Inflammatory macrophage treated with lipopolysaccharide for 4 hours (primary cell): Measurements from ENCODE around the gene FRMPD2.
"Not testable (repeated sequence)": the region's sequence is repeated elsewhere in the genome, so short reads cannot be mapped to it uniquely, and the experiment has no call there.

ENCODE experiments used
- DNase-seq: peaks from one replicate; pipeline ENCODE4 v3.0.0-alpha.2; 2020

The FRMPD2 gene

DNA sequence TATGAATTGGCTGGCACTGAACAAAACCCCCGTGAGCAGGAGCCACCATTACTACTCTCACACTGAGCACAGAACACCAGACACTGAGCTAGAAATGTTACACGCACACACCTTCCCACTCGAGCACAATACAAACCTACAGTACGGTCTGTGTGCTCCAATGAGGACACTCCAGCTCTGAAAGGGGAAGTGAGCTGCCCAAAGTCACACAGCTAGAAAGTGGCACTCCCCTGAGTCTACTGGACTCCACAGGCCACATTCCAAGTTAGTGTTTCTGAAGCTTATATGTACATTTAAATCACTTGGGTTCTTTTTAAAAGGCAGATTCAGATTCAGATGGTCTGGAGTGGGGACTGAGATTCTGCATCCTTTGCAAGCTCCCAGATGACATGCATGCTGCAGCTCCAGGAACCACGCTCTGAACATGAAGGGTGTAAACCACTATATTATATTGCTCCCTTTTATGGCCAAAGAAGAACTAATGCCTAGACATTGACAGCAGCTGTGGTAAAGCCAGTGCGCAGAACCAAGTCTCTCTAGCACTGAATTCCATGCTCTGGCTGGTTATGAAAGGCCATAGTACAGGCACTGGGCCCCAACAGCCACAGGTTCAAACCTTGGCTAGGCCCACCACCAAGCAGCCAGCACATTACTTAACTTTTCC lies 77.1 kb downstream of the FRMPD2 start:
- DNase-seq: no peak

DNA sequence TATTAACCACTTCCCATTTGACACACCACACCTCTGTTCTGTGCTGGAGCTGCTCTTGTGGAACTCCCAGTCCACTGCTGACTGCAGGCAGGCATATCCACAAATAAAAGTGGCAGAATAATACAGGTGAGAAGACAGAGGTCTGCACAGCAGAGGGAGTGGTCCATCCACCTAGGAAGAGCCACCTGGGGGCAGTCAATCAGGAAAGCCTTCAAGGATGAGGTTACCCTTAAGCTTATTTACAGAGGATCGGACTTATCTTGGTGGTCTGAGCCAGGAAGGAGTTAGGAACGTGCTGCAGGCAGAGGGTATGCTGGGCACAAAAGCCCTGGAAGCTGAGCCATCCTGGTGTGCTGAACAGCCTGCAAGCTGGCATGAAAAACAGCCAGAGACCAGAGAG lies 78.7 kb downstream of the FRMPD2 start:
- no peak for DNase-seq

DNA sequence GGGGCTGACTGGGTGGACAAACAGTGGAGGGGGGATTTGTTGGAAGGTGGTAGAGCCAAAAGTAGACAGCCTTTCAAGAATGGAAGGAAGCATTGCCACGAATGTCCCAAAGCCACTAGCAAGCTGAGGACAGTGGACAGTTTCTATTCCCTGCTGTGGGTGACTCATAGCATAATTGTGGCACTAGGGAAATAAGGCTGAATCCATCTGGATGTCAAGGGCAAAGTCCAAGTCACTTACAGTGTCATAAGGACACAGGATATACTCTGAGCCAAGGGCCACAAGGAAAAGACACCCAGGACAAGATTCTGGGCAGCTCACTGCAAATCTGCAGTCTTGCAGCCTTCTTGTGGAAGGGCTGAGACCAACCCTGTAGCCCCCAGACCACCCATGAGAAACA lies 79.7 kb downstream of the FRMPD2 start:
- no peak for DNase-seq

GRCh38 chr10:48193556-48193955 lies 80.9 kb downstream of the FRMPD2 start:
- no peak for DNase-seq

DNA sequence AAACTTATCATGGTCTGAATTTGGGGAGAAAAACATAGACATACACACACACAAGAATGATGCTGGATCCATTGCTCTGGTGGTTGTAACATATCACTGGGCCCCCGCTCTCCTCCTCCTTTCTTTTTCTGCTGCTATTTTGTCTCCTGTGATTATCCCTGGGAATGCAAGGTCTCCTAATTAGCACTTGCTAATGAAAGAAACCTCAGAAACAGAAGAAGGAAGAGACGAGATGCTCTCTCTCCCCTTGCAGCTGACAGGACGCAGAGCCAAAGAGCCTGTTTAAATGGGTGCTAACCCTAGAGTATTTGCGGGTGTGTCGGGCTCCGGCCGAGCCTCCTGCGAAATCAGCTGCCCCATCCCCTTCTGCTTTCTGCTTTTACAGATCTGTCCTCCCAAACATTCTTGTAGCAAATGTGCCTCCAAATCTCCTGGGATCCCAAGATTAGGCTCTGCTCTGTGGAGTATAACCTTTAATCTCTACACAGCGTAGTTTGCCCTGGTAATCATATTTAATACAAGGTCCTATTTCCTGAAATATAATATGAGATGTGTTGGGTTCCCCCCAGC lies 81.5 kb downstream of the FRMPD2 start:
- no peak for DNase-seq

DNA sequence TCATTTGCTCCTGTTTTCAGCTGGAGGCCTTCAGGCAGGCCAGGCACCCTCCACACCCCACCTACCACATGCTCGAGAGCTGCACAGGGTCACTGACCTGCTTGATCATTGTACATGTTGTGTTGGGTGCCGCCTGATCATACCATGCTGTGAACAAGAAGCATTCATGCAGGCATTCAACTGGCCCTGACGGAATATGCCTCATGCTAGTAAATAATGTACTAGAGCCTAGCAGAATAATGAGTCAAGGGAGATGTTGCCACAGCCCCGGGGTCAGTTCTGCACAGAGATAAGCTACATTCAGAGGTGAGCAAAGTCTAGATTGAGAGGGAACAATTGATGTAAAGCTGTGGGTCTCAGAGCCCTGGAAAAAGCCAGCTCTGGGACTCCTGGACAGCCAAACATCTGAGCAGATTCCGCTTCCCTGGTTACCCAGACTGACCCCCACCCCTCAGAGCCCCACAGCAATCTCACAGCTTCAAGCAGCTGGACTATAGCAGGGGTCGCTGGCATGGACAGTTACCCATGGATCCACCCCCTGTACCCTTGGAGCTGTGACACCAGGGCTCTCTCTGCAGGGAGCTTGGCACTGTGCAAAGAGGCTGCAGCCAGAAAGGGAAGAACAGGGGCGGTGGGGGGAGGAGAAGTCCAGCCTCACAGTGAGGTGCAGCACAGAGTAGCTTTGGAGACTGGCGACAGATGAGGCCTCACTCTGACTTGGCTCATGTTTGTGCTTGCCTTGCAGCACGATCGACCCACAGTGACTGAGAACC lies 86.6 kb downstream of the FRMPD2 start:
- DNase-seq: no peak

DNA sequence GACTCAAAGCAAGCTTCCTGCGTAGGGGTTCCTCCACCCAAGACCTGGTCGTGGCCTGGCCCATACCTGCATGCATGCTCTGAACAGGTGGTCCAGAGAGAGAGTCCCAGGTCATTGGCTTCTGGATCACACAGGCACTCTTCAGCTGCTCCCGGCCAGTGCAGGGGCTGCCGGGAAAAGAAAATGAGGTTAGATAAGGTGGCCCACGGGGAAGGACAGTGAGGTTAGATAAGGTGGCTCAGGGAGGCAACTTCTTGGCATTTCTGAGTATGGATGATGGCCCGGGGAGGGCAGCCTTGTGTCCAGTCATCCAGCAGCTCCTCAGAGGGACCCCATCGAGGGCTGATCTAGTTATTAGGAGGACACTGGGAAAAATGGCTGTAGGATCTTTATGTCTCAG lies 87.4 kb downstream of the FRMPD2 start:
- DNase-seq: no peak

GRCh38 chr10:48186264-48186804 lies 88.2 kb downstream of the FRMPD2 start:
- DNase-seq: peak; percentile 3

DNA sequence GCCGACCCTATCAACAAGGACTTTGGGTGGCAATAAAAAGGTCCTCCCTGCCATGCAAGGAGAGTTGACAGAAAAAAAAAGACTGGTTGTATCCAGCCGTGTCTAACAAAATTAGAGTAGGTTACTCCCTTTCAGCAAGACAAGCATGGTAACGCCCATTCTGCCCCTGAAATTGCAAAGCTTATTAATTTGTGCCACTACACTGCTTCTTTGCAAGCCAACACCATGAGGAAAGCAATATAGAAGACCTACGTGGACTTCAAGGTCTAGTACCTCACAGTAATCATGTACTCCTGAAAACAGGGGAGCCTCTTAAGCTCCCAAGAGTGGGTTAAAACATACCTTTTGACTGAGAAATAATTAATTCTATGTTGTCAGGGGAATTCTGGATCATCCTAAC lies 90.3 kb downstream of the FRMPD2 start:
- no peak for DNase-seq

- not testable (repeated sequence) for DNase-seq
Measured at GRCh38 chr10:48172715-48173114, 101.8 kb downstream of the FRMPD2 start.

- DNase-seq: not testable (repeated sequence)
Measured at GRCh38 chr10:48160670-48161069, 113.8 kb downstream of the FRMPD2 start.

DNA sequence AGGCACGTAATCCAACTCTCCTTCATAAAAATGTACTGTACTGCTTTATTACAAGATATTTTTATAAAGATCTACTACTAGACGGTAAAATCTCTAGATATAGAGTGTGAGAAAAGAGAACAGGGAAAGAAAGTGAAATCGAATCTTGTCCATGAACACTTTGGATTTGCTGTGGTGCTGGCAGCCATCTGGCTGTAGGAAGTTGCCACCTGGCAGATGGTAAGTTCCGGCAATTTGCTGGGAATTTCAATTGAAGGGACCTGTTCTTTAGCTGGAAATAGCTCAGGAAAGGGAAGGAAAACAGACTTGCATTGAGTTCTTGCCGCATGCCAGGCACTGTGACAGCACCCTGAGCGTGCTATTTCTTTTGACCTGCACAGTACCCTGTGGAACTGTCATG lies 114.3 kb downstream of the FRMPD2 start:
- not testable (repeated sequence) for DNase-seq

GRCh38 chr10:48154211-48155140 lies 120.0 kb downstream of the FRMPD2 start:
- peak; percentile 38 for DNase-seq

DNA sequence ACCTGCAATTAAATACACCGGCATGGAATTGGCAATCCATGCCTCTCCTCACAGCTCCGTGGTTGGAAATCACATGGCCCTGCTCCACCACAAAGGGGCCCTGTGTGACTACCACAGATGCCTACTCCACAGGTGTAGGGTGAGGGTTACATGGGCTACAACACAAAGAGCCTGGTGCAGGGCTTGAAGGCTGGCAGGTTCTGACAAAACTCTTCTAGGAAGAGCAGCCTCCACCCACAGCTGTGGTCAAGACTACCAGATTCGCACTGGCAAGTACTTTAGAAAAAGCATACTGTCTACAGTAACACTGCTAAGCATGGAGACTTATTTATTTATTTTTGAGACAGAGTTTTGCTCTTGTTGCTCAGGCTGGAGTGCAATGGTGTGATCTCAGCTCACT lies 126.9 kb downstream of the FRMPD2 start:
- DNase-seq: not testable (repeated sequence)

- not testable (repeated sequence) for DNase-seq
Measured at GRCh38 chr10:48143721-48144642, 130.5 kb downstream of the FRMPD2 start.

- DNase-seq: not testable (repeated sequence)
Measured at GRCh38 chr10:48140949-48141348, 133.5 kb downstream of the FRMPD2 start.

GRCh38 chr10:48139953-48140850 lies 134.3 kb downstream of the FRMPD2 start:
- not testable (repeated sequence) for DNase-seq

DNA sequence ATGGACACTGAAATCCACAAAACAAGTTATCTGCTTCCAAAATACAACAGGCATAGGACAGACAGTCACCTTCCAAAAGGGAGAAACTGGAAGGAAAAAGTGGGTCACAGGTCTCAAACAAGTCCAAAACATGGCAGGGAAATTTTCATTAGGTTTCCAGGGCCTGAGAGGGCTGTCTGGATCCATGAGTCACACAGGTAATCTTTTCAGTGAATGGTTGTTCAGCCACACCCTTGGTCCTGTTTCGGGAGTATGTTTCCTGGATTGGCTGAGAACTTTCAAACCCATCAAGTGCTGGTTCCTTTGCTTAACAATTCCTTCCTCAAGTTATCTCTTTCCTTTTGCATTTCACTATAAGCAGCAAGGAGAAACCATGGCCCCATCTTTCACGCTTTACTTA lies 145.5 kb downstream of the FRMPD2 start:
- DNase-seq: not testable (repeated sequence)

DNA sequence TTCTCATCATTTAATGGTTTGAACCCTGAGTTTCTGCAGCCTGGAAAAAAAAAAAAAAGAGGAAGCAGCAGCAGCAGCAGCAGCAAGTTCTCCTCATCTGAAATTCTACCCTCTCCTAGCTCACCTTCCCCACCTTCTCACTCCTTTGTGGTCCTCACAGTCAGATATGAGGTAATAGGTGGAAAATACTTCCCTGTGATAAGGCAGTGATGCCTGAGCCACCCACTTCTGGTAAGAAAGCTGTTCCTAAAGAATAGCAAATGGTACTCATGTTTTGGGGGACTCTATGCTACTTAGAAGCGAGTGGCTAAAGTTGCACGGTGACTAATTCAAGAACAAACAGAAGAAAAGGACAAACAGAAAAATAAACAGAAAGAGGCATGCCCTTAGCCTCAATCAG lies 148.2 kb downstream of the FRMPD2 start:
- not testable (repeated sequence) for DNase-seq

GRCh38 chr10:48125631-48126030 lies 148.9 kb downstream of the FRMPD2 start:
- not testable (repeated sequence) for DNase-seq
